ENCODE results near the gene TRABD2B. TPM values are rescaled to one million over a fixed set of nuclear protein-coding genes. Genes with fewer than 3 reads are reported as not detected.

The TRABD2B gene
- polyA plus RNA-seq, 1 donor = 3.0 TPM

- Histone ChIP-seq H3K9me3 (ENCODE audit: control insufficient read depth, low read depth, low read length) (no peaks in the 10 kb centered on the region), H3K36me3 (ENCODE audit: control insufficient read depth, insufficient read depth, low read length) (no peaks in the 10 kb centered on the region), H3K4me1 (ENCODE audit: control insufficient read depth, insufficient read depth, low read length) (peaks cover 25% of the 10 kb centered on the region), H3K27me3 (ENCODE audit: control insufficient read depth, insufficient read depth, low read length) (no peaks in the 10 kb centered on the region), H3K27ac (ENCODE audit: low read length) (no peak overlapping the region), H3K4me3 (ENCODE audit: low read length) (no peak overlapping the region)
- no peak for DNase-seq
- WGBS (ENCODE audit: insufficient coverage, low lambda C conversion rate) = no CpG with 5 or more reads among the region's 17 CpGs
These were observed 145.0 kb downstream of the TRABD2B start for GRCh38 chr1:47852006-47852718.

- H3K27me3 ChIP-seq (ENCODE audit: control insufficient read depth, insufficient read depth, low read length) = no peaks in the 10 kb centered on the region
- DNase-seq = no peak
- H3K36me3 ChIP-seq (ENCODE audit: control insufficient read depth, insufficient read depth, low read length) = no peaks in the 10 kb centered on the region
- H3K4me3 ChIP-seq (ENCODE audit: low read length) = no peak overlapping the region
- no CpG with 5 or more reads among the region's 4 CpGs for WGBS (ENCODE audit: insufficient coverage, low lambda C conversion rate)
- H3K4me1 ChIP-seq (ENCODE audit: control insufficient read depth, insufficient read depth, low read length) = peaks cover 25% of the 10 kb centered on the region
- no peak overlapping the region for H3K27ac ChIP-seq (ENCODE audit: low read length)
- H3K9me3 ChIP-seq (ENCODE audit: control insufficient read depth, low read depth, low read length) = no peaks in the 10 kb centered on the region
These were observed 146.7 kb downstream of the TRABD2B start for GRCh38 chr1:47850451-47850850.

- no peak for DNase-seq
- H3K4me3 ChIP-seq (ENCODE audit: low read length) = no peak overlapping the region
- peaks cover 29% of the 10 kb centered on the region for H3K4me1 ChIP-seq (ENCODE audit: control insufficient read depth, insufficient read depth, low read length)
- WGBS (ENCODE audit: insufficient coverage, low lambda C conversion rate) = no CpG with 5 or more reads among the region's 5 CpGs
- H3K36me3 ChIP-seq (ENCODE audit: control insufficient read depth, insufficient read depth, low read length) = no peaks in the 10 kb centered on the region
- no peaks in the 10 kb centered on the region for H3K9me3 ChIP-seq (ENCODE audit: control insufficient read depth, low read depth, low read length)
- H3K27ac ChIP-seq (ENCODE audit: low read length) = peak overlapping the region; percentile 62
- H3K27me3 ChIP-seq (ENCODE audit: control insufficient read depth, insufficient read depth, low read length) = no peaks in the 10 kb centered on the region
These were observed 147.5 kb downstream of the TRABD2B start for GRCh38 chr1:47849591-47850261.

DNA sequence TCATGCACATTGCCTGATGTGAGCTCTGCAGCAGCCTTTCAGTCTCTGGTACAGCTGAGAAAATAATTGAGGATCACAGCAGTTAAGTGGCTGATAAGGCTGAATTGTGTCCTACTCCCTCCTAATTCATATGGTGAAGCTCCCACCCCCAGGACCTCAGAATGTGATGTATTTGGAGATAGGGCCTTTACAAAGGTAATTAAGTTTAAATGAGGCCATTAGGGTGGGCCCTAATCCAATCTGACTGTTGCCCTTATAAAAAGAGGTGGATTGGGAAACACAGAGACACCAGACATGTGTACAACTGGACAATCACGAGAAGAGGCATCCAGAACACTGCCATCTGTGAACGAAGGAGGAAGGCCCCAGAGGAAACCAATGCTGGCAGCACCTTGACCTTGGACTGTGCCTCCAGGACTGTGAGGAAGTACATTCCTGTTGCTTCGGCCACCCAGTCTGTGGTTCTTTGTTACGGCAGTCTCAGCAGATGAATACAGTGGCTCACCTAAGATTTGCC, 148.1 kb downstream of the TRABD2B start:
- Histone ChIP-seq H3K27ac (ENCODE audit: low read length) (peak overlapping the region; percentile 62), H3K9me3 (ENCODE audit: control insufficient read depth, low read depth, low read length) (no peaks in the 10 kb centered on the region), H3K4me3 (ENCODE audit: low read length) (no peak overlapping the region), H3K4me1 (ENCODE audit: control insufficient read depth, insufficient read depth, low read length) (peaks cover 33% of the 10 kb centered on the region), H3K27me3 (ENCODE audit: control insufficient read depth, insufficient read depth, low read length) (no peaks in the 10 kb centered on the region), H3K36me3 (ENCODE audit: control insufficient read depth, insufficient read depth, low read length) (no peaks in the 10 kb centered on the region)
- peak; percentile 56 to 81 for DNase-seq
- WGBS (ENCODE audit: insufficient coverage, low lambda C conversion rate) = no CpG with 5 or more reads among the region's 4 CpGs

DNA sequence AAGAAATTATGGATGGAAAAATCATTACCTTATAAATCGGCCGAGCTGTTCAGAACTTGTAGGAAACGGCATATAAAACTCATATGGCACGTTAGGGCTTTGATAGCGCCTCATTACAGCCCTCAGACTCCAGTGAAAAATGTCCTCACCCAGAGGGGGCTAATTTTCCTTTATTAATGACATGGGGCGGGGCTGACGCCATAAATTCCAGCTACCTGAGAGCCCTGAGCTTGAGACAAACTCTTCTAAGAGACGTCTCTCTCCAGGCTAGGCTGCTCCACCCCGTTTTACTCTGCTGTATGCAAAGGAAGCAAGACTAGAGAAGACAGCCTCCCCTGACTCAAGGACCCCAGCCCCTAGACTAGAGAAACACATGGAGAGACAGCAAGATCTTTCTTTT, 149.4 kb downstream of the TRABD2B start:
- Histone ChIP-seq H3K9me3 (ENCODE audit: control insufficient read depth, low read depth, low read length) (no peaks in the 10 kb centered on the region), H3K27ac (ENCODE audit: low read length) (no peak overlapping the region), H3K27me3 (ENCODE audit: control insufficient read depth, insufficient read depth, low read length) (no peaks in the 10 kb centered on the region), H3K36me3 (ENCODE audit: control insufficient read depth, insufficient read depth, low read length) (no peaks in the 10 kb centered on the region), H3K4me1 (ENCODE audit: control insufficient read depth, insufficient read depth, low read length) (peaks cover 38% of the 10 kb centered on the region), H3K4me3 (ENCODE audit: low read length) (no peak overlapping the region)
- DNase-seq = peak in 1 of 2 donors; percentile 48
- WGBS (ENCODE audit: insufficient coverage, low lambda C conversion rate) = 100% methylated on average over 3 of the region's 9 CpGs

DNA sequence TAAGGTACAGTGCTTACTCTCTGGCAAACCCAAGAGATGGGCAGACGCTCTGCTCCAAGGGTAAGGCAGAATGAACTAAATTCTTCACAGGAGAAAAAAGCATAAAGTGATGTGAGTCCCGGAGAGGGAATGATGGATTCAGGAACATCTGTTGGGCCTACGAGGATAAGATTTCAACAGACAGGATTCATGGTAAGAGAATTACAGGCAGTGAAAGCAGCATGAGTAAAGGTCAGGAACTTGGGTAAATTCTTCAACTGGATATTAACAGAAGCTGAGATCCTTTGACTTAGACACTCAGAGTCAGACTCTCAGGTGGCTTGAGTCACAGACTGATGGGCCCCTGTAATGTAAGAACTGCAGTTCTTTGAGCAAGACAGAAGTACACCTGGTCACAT, 152.6 kb downstream of the TRABD2B start:
- DNase-seq = peak in 1 of 2 donors; percentile 45
- no peaks in the 10 kb centered on the region for H3K36me3 ChIP-seq (ENCODE audit: control insufficient read depth, insufficient read depth, low read length)
- no peak overlapping the region for H3K4me3 ChIP-seq (ENCODE audit: low read length)
- WGBS (ENCODE audit: insufficient coverage, low lambda C conversion rate) = no CpG with 5 or more reads among the region's 3 CpGs
- H3K4me1 ChIP-seq (ENCODE audit: control insufficient read depth, insufficient read depth, low read length) = peaks cover 45% of the 10 kb centered on the region
- no peak overlapping the region for H3K27ac ChIP-seq (ENCODE audit: low read length)
- no peaks in the 10 kb centered on the region for H3K27me3 ChIP-seq (ENCODE audit: control insufficient read depth, insufficient read depth, low read length)
- no peaks in the 10 kb centered on the region for H3K9me3 ChIP-seq (ENCODE audit: control insufficient read depth, low read depth, low read length)

DNA sequence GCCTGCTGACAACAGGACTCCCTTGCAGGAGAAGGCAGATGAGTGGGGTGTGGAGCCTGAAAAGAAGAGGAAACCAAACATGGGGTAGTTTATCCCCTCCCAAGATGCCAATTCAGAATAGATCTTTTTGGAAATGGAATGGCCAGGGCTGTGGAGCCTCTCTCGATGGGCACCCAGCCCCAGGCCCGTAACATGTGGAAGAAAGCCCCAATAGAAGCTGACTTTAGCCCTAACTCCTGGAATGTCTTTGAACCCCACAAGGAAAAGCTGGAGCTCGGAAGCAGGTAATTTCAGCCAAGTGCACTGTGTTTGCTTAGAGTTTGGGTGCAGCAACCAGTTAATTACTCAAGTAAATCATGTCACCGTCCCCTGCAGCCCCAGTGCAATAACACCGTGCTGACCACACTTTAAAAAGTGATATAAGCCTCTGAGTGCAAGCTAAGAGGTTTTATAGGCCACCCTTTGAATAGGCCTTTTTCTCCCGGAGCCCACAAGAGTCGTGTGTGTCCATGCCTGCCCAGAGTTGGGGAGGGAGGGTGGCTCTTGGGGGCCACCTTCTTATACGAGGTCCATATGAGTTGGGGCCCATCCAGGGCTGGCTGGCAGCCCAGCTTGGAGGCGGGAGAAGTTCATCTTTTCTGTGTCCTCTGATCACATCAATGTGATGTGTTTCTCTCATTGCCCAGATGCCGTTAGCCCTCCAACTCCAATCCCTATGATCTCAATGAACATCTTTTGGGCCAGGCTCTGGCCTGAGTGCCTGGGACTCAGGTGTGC, 153.2 kb downstream of the TRABD2B start:
- no peak overlapping the region for H3K4me3 ChIP-seq (ENCODE audit: low read length)
- no peak for DNase-seq
- H3K4me1 ChIP-seq (ENCODE audit: control insufficient read depth, insufficient read depth, low read length) = peaks cover 39% of the 10 kb centered on the region
- H3K9me3 ChIP-seq (ENCODE audit: control insufficient read depth, low read depth, low read length) = no peaks in the 10 kb centered on the region
- H3K36me3 ChIP-seq (ENCODE audit: control insufficient read depth, insufficient read depth, low read length) = no peaks in the 10 kb centered on the region
- 40% methylated on average over 1 of the region's 10 CpGs for WGBS (ENCODE audit: insufficient coverage, low lambda C conversion rate)
- H3K27me3 ChIP-seq (ENCODE audit: control insufficient read depth, insufficient read depth, low read length) = no peaks in the 10 kb centered on the region
- H3K27ac ChIP-seq (ENCODE audit: low read length) = no peak overlapping the region

- no peak overlapping the region for H3K4me3 ChIP-seq (ENCODE audit: low read length)
- H3K9me3 ChIP-seq (ENCODE audit: control insufficient read depth, low read depth, low read length) = no peaks in the 10 kb centered on the region
- H3K27ac ChIP-seq (ENCODE audit: low read length) = no peak overlapping the region
- peaks cover 38% of the 10 kb centered on the region for H3K4me1 ChIP-seq (ENCODE audit: control insufficient read depth, insufficient read depth, low read length)
- no peaks in the 10 kb centered on the region for H3K27me3 ChIP-seq (ENCODE audit: control insufficient read depth, insufficient read depth, low read length)
- WGBS (ENCODE audit: insufficient coverage, low lambda C conversion rate) = 80% methylated on average over 1 of the region's 6 CpGs
- DNase-seq = no peak
- H3K36me3 ChIP-seq (ENCODE audit: control insufficient read depth, insufficient read depth, low read length) = no peaks in the 10 kb centered on the region
These were observed 154.1 kb downstream of the TRABD2B start for GRCh38 chr1:47843059-47843458.

DNA sequence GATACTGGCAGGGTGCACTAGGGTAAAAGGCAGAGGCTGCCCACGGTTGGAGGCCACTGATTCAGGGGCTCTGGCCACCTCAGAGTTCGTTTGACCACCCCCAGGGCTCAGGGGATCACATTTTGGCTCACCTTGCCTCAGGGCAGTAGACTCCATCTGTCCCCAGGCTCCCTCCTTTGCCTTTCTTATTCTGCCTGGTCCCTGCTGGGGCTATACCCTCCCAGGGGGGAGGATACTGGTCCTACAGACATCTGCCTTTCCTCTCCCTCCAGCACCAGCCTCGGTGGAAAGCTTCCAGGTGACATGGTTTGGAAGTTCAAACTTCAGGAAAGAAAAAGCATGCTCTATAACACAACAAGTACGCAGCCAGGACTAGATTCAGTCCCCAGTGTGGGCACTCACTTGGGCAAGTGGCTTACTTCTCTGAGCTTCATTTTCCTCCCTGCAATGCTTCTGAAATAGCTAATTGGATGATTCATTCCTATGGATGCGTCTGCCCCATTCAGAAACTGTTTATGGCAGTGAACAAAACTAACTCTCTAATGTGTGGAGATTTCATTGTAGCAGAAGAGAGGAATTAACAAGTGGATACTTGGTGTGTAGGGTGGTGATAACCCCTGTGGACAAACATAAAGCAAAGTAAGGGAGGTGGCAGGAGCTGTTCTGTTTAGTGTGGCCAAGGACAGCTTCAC, 154.8 kb downstream of the TRABD2B start:
- peaks cover 39% of the 10 kb centered on the region for H3K4me1 ChIP-seq (ENCODE audit: control insufficient read depth, insufficient read depth, low read length)
- no peak overlapping the region for H3K4me3 ChIP-seq (ENCODE audit: low read length)
- WGBS (ENCODE audit: insufficient coverage, low lambda C conversion rate) = 71% methylated on average over 1 of the region's 5 CpGs
- no peak overlapping the region for H3K27ac ChIP-seq (ENCODE audit: low read length)
- no peaks in the 10 kb centered on the region for H3K9me3 ChIP-seq (ENCODE audit: control insufficient read depth, low read depth, low read length)
- H3K27me3 ChIP-seq (ENCODE audit: control insufficient read depth, insufficient read depth, low read length) = no peaks in the 10 kb centered on the region
- no peaks in the 10 kb centered on the region for H3K36me3 ChIP-seq (ENCODE audit: control insufficient read depth, insufficient read depth, low read length)
- DNase-seq = no peak

GRCh38 chr1:47841356-47841755, 155.8 kb downstream of the TRABD2B start:
- Histone ChIP-seq H3K9me3 (ENCODE audit: control insufficient read depth, low read depth, low read length) (no peaks in the 10 kb centered on the region), H3K4me1 (ENCODE audit: control insufficient read depth, insufficient read depth, low read length) (peaks cover 47% of the 10 kb centered on the region), H3K27ac (ENCODE audit: low read length) (no peak overlapping the region), H3K36me3 (ENCODE audit: control insufficient read depth, insufficient read depth, low read length) (no peaks in the 10 kb centered on the region), H3K4me3 (ENCODE audit: low read length) (no peak overlapping the region), H3K27me3 (ENCODE audit: control insufficient read depth, insufficient read depth, low read length) (no peaks in the 10 kb centered on the region)
- DNase-seq = no peak
- no CpG with 5 or more reads among the region's 3 CpGs for WGBS (ENCODE audit: insufficient coverage, low lambda C conversion rate)
